SK-N-SH treated with all-trans-retinoic acid at 6 μM for 48 hours (cell line): ENCODE measurements around the gene SLC5A10.
"Not testable (repeated sequence)": the region's sequence is repeated elsewhere in the genome, so short reads cannot be mapped to it uniquely, and the experiment has no call there.

Experiments used
- ATAC-seq: fragments of 200-7000 bp; cut with Tn5 transposase; 3 replicates; pipeline ENCODE4 v1.9.1; 2020; ENCODE audit warnings: mild to moderate bottlenecking, moderate library complexity
- ARNTL ChIP-seq: fragments of 450-650 bp; formaldehyde crosslinking; IDR thresholded peaks from 2 replicates; pipeline ENCODE4 v1.5.0; 2020; ENCODE audit warnings: low read depth, mild to moderate bottlenecking, moderate library complexity, borderline replicate concordance
- BACH2 ChIP-seq: fragments of 250-450 bp; sonication (Bioruptor Pico); IDR thresholded peaks from 2 replicates; pipeline ENCODE4 v1.9.0; 2021; ENCODE audit warnings: mild to moderate bottlenecking, borderline replicate concordance
- CSDC2 ChIP-seq: fragments of 250-450 bp; sonication (Bioruptor Pico); IDR thresholded peaks from 2 replicates; pipeline ENCODE4 v1.5.0; 2020; ENCODE audit warnings: mild to moderate bottlenecking, moderate library complexity
- CSRNP3 ChIP-seq: fragments of 250-450 bp; sonication (Bioruptor Pico); IDR thresholded peaks from 2 replicates; pipeline ENCODE4 v1.5.1; 2021; ENCODE audit warnings: mild to moderate bottlenecking, moderate library complexity
- ESRRG ChIP-seq: fragments of 250-450 bp; sonication (Bioruptor Pico); IDR thresholded peaks from 2 replicates; pipeline ENCODE4 v1.6.1; 2021; ENCODE audit warnings: mild to moderate bottlenecking
- ISL1 ChIP-seq: fragments of 250-450 bp; sonication (Bioruptor Pico); IDR thresholded peaks from 2 replicates; pipeline ENCODE4 v2.1.2; 2022; ENCODE audit warnings: mild to moderate bottlenecking, moderate library complexity
- OSR1 ChIP-seq: fragments of 250-450 bp; sonication (Bioruptor Pico); IDR thresholded peaks from 2 replicates; pipeline ENCODE4 v1.8.0; 2022; ENCODE audit warnings: moderate library complexity, mild to moderate bottlenecking, inconsistent platforms
- POU6F1 ChIP-seq: fragments of 250-450 bp; sonication (Bioruptor Pico); IDR thresholded peaks from 2 replicates; pipeline ENCODE4 v1.8.0; 2021; ENCODE audit warnings: low read depth, mild to moderate bottlenecking, moderate library complexity, borderline replicate concordance
- PPARA ChIP-seq: fragments of 250-450 bp; sonication (Bioruptor Pico); IDR thresholded peaks from 2 replicates; pipeline ENCODE4 v1.5.0; 2020; ENCODE audit warnings: mild to moderate bottlenecking, borderline replicate concordance
- RARB ChIP-seq: fragments of 250-450 bp; sonication (Bioruptor Pico); IDR thresholded peaks from 2 replicates; pipeline ENCODE4 v1.8.0; 2021; ENCODE audit warnings: mild to moderate bottlenecking, moderate library complexity
- TOX ChIP-seq: fragments of 250-450 bp; sonication (Bioruptor Pico); IDR thresholded peaks from 2 replicates; pipeline ENCODE4 v1.8.0; 2021; ENCODE audit warnings: mild to moderate bottlenecking, moderate library complexity, borderline replicate concordance
- ZC3H10 ChIP-seq: fragments of 250-450 bp; sonication (Bioruptor Pico); IDR thresholded peaks from 2 replicates; pipeline ENCODE4 v1.5.1; 2021; ENCODE audit warnings: mild to moderate bottlenecking, moderate library complexity
- ZFP3 ChIP-seq: fragments of 250-450 bp; sonication (Bioruptor Pico); IDR thresholded peaks from 2 replicates; pipeline ENCODE4 v1.5.0; 2020; ENCODE audit warnings: mild to moderate bottlenecking, moderate library complexity
- ZFP30 ChIP-seq: fragments of 450-650 bp; formaldehyde crosslinking; IDR thresholded peaks from 2 replicates; pipeline ENCODE4 v1.5.0; 2022; ENCODE audit warnings: mild to moderate bottlenecking, moderate library complexity
- ZNF565 ChIP-seq: fragments of 450-650 bp; formaldehyde crosslinking; conservative IDR thresholded peaks from 2 replicates; pipeline ENCODE4 v1.5.0; 2020; ENCODE audit warnings: low read depth, mild to moderate bottlenecking, moderate library complexity
- ZNF70 ChIP-seq: fragments of 450-650 bp; formaldehyde crosslinking; IDR thresholded peaks from 2 replicates; pipeline ENCODE4 v1.5.0; 2020; ENCODE audit warnings: mild to moderate bottlenecking, moderate library complexity
- ZNF8 ChIP-seq: fragments of 450-650 bp; formaldehyde crosslinking; IDR thresholded peaks from 2 replicates; pipeline ENCODE4 v1.5.0; 2020; ENCODE audit warnings: mild to moderate bottlenecking, moderate library complexity
- TF ChIP-seq, protein P1 (sequence below): fragments of 250-450 bp; sonication (Bioruptor Pico); IDR thresholded peaks from 2 replicates; pipeline ENCODE4 v1.5.0; 2020; ENCODE audit warnings: mild to moderate bottlenecking, moderate library complexity
- TF ChIP-seq, protein P2 (sequence below): fragments of 250-450 bp; sonication (Bioruptor Pico); IDR thresholded peaks from 2 replicates; pipeline ENCODE4 v1.5.1; 2020; ENCODE audit warnings: low read depth, mild to moderate bottlenecking, moderate library complexity

SLC5A10 gene

DNA sequence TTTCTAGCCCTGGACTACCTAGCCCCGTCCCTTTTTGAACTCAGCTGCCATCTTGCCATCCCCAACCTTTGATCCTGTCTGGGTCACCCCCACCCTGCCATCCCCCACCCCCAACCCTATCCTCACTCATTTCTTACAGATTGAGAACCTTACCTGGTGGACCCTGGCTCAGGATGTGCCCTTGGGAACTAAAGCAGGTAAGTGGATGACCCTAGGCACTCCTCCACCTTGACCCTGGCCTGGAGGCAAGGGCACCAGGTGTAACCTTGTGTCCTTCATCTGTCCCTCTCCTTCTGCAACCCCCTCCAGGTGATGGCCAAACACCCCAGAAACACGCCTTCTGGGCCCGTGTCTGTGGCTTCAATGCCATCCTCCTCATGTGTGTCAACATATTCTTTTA lies 68.1 kb downstream of the SLC5A10 start:
- no peak for ATAC-seq
- TF ChIP-seq PPARA (CRISPR knock-in tag) (no peak), ZNF8 (CRISPR knock-in tag) (no peak), CSDC2 (no peak), BACH2 (CRISPR knock-in tag) (no peak), ESRRG (CRISPR knock-in tag) (no peak), OSR1 (CRISPR knock-in tag) (no peak), TOX (CRISPR knock-in tag) (no peak), ZNF565 (no peak), ISL1 (no peak), ARNTL (CRISPR knock-in tag) (no peak), ZC3H10 (CRISPR knock-in tag) (no peak), ZNF70 (CRISPR knock-in tag) (no peak), ZFP3 (no peak), ZFP30 (no peak)
- TF ChIP-seq, protein P1, sequence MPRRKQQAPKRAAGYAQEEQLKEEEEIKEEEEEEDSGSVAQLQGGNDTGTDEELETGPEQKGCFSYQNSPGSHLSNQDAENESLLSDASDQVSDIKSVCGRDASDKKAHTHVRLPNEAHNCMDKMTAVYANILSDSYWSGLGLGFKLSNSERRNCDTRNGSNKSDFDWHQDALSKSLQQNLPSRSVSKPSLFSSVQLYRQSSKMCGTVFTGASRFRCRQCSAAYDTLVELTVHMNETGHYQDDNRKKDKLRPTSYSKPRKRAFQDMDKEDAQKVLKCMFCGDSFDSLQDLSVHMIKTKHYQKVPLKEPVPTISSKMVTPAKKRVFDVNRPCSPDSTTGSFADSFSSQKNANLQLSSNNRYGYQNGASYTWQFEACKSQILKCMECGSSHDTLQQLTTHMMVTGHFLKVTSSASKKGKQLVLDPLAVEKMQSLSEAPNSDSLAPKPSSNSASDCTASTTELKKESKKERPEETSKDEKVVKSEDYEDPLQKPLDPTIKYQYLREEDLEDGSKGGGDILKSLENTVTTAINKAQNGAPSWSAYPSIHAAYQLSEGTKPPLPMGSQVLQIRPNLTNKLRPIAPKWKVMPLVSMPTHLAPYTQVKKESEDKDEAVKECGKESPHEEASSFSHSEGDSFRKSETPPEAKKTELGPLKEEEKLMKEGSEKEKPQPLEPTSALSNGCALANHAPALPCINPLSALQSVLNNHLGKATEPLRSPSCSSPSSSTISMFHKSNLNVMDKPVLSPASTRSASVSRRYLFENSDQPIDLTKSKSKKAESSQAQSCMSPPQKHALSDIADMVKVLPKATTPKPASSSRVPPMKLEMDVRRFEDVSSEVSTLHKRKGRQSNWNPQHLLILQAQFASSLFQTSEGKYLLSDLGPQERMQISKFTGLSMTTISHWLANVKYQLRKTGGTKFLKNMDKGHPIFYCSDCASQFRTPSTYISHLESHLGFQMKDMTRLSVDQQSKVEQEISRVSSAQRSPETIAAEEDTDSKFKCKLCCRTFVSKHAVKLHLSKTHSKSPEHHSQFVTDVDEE, result no peak
- TF ChIP-seq, protein P2, sequence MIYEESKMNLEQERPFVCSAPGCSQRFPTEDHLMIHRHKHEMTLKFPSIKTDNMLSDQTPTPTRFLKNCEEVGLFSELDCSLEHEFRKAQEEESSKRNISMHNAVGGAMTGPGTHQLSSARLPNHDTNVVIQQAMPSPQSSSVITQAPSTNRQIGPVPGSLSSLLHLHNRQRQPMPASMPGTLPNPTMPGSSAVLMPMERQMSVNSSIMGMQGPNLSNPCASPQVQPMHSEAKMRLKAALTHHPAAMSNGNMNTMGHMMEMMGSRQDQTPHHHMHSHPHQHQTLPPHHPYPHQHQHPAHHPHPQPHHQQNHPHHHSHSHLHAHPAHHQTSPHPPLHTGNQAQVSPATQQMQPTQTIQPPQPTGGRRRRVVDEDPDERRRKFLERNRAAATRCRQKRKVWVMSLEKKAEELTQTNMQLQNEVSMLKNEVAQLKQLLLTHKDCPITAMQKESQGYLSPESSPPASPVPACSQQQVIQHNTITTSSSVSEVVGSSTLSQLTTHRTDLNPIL (CRISPR knock-in tag), result no peak

GRCh38 chr17:19021011-19021621 lies 69.2 kb downstream of the SLC5A10 start:
- not testable (repeated sequence) for ATAC-seq

DNA sequence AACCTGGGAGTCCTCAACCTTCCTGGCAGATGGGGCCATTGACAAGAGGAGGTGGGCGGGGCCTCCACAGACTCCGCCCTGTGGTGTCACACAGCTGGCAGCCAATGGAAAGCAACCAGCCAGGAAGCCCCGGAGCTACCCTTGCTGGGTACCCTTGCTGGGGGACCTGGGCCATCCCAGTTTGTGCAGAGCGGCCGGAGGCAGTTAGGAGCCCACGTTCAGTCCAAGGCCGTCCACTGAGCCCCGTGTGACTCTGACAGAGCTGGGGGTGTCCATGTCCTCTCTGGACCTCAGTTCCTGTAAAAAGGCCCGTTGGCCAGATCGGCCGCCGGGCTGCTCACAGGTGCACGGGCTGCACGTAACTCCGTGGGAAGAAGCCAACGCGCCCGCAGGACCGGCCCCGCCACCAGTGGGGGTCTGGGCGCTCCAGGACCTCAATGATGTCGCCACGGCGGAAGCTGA lies 69.7 kb downstream of the SLC5A10 start:
- TF ChIP-seq BACH2 (CRISPR knock-in tag) (no peak), ZNF70 (CRISPR knock-in tag) (no peak), CSRNP3 (CRISPR knock-in tag) (no peak), ZC3H10 (CRISPR knock-in tag) (no peak), ESRRG (CRISPR knock-in tag) (no peak), CSDC2 (no peak), ZNF8 (CRISPR knock-in tag) (no peak), ISL1 (no peak), PPARA (CRISPR knock-in tag) (no peak), ZFP3 (no peak), POU6F1 (CRISPR knock-in tag) (no peak)
- peak; percentile 40; the same call in 1 of the 3 replicates for ATAC-seq

GRCh38 chr17:19022128-19022527 lies 70.2 kb downstream of the SLC5A10 start:
- TF ChIP-seq POU6F1 (CRISPR knock-in tag) (no peak), ZFP3 (no peak), ZC3H10 (CRISPR knock-in tag) (no peak), OSR1 (CRISPR knock-in tag) (no peak), PPARA (CRISPR knock-in tag) (no peak), ARNTL (CRISPR knock-in tag) (no peak), RARB (no peak), ESRRG (CRISPR knock-in tag) (no peak), BACH2 (CRISPR knock-in tag) (no peak), ISL1 (no peak)
- TF ChIP-seq, protein P1, result no peak
- ATAC-seq, result no peak
